PC-9 (cell line): ENCODE results near the gene MCF2L.

Experiments
- EZH2 ChIP-seq: fragments of 200-600 bp; sonication (generic); IDR thresholded peaks from 2 replicates; pipeline ENCODE4 v1.8.0; 2017; ENCODE audit warnings: antibody characterized with exemption, low read depth
- TF ChIP-seq, protein P1 (sequence below): fragments of 200-600 bp; sonication (generic); conservative IDR thresholded peaks from 2 replicates; pipeline ENCODE4 v1.6.1; 2017; ENCODE audit warnings: mixed run types, antibody characterized with exemption, mild to moderate bottlenecking, moderate library complexity

DNA sequence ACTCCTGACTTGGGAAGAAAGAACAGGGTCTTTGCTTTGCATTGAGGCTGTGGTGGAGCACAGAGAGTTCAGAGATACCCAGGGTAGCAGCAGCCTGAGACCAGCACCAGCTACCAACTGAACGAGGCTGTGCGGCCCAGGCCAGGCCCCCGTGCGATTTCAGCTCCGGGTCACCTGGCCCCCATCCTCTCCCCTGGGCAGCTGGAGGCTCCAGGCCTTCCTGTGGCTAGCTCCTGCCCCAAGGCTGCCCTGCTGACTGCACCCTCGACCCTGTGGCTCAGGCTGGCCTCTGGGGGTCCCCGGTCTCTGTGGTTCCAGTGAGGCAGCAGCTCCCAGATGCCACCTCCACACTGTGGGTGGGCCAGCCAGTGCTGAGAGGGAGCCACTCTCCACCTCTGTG, 52.8 kb downstream of the MCF2L start:
- TF ChIP-seq, protein P1, sequence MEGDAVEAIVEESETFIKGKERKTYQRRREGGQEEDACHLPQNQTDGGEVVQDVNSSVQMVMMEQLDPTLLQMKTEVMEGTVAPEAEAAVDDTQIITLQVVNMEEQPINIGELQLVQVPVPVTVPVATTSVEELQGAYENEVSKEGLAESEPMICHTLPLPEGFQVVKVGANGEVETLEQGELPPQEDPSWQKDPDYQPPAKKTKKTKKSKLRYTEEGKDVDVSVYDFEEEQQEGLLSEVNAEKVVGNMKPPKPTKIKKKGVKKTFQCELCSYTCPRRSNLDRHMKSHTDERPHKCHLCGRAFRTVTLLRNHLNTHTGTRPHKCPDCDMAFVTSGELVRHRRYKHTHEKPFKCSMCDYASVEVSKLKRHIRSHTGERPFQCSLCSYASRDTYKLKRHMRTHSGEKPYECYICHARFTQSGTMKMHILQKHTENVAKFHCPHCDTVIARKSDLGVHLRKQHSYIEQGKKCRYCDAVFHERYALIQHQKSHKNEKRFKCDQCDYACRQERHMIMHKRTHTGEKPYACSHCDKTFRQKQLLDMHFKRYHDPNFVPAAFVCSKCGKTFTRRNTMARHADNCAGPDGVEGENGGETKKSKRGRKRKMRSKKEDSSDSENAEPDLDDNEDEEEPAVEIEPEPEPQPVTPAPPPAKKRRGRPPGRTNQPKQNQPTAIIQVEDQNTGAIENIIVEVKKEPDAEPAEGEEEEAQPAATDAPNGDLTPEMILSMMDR, result no peak
- no peak for TF ChIP-seq EZH2
